Body of pancreas (tissue), 4 donors: ENCODE data around the gene CCDC91. TPM values are rescaled to one million over a fixed set of nuclear protein-coding genes. Genes with fewer than 3 reads are reported as not detected.

Experiments
- ATAC-seq: fragments of 150-250 bp; one replicate; pipeline ENCODE4 v1.9.1; 2016
- DNase-seq, 4 donors: peaks; one replicate each; pipeline ENCODE4 v3.0.0-alpha.2; 2019
- H3K27ac ChIP-seq, 4 donors: fragments of 200-600 bp; sonication (generic); 1 replicate in 3 of 4; 2 replicates in 1 of 4; pipeline versions ENCODE4 v1.5.1 to v1.6.1; 2016 to 2019; ENCODE audit warnings: mild to moderate bottlenecking in 1 of 4, mixed read lengths in 1 of 4, moderate library complexity in 1 of 4
- H3K27me3 ChIP-seq, 2 donors: fragments of 200-600 bp; sonication (generic); one replicate each; pipeline ENCODE4 v1.6.0; 2016; ENCODE audit warnings: mild to moderate bottlenecking in 1 of 2
- H3K36me3 ChIP-seq, 2 donors: fragments of 200-600 bp; sonication (generic); replicated peaks in 1 of 2; 2 replicates each; pipeline ENCODE4 v1.5.1; 2016; ENCODE audit warnings: low read depth in 2 of 2; ENCODE audit not compliant: insufficient read depth in 1 of 2
- H3K4me1 ChIP-seq: fragments of 200-600 bp; sonication (generic); one replicate; pipeline ENCODE4 v1.6.0; 2016
- H3K4me3 ChIP-seq, 2 donors: fragments of 200-600 bp; sonication (generic); 1 replicate in 1 of 2; 2 replicates in 1 of 2; pipeline ENCODE4 v1.5.1; 2016 to 2019
- H3K9me3 ChIP-seq, 3 donors: fragments of 200-600 bp; sonication (generic); 1 replicate in 2 of 3; 2 replicates in 1 of 3; pipeline ENCODE4 v1.5.1; 2016
- POLR2A ChIP-seq, 3 donors: fragments of 450-650 bp; IDR thresholded peaks; one replicate each; pipeline ENCODE4 v1.6.1; 2016; ENCODE audit warnings: antibody characterized with exemption in 3 of 3, mild to moderate bottlenecking in 2 of 3
- WGBS, 2 donors: methylation state at CpG; one replicate each; pipeline ENCODE4 v1.1.5; 2017; 5-methylcytosine and 5-hydroxymethylcytosine counted together
- intact Hi-C: fragments of 100-400 bp; cut with DNase I; formaldehyde crosslinking; loops from one replicate; pipeline ENCODE4 v1.15.1; 2023
- total RNA-seq, 2 donors: library from RNA; depleted of rRNA; stranded (reverse); fragments of >200 nt; gene quantifications; one replicate each; pipeline ENCODE4 v1.1.0, GENCODE V29; 2016
- TF ChIP-seq, protein P1 (sequence below), 7 experiments: fragments of 450-650 bp in 4 of 7; fragments of 200-600 bp in 3 of 7; sonication (generic) in 3 of 7; IDR thresholded peaks; one replicate each; pipeline ENCODE4 v1.5.1; 2016 to 2019; ENCODE audit warnings: antibody characterized with exemption in 7 of 7

CCDC91 gene
- total RNA-seq, 2 donors from 2014 or later: 31.9 to 35.6 TPM

DNA sequence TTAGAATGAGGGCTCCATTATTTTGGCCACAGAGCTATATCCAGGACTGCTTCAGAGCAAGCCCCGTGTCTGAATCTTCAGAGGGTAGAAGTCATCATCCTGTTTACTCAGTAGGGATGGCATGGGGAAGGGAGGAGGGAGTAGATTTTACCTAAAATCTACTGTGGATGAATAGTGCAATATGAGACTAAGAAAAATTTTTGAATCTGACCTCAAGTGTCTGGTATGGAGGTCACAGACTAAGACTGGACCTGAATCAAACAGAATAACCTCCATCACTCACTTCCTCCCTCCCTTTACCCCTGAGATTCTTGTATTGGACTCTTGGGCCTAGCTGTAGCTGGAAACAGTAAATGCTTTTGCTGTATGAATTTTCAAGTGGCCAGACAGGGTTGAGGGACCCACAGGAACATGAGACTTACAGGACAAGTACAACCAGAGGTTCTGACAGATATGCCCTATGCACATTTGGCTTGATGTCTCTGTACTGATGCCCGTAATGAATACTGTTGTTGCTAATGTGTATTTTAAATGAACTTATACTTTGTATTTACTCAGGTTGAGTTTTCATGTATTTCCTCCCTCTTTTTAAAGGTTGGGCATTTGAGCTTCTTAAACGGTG lies 78.5 kb downstream of the CCDC91 start:
- H3K4me1 ChIP-seq: peaks cover 13% of the 10 kb centered on the region
- H3K36me3 ChIP-seq: no peaks in the 10 kb centered on the region
- no peaks in the 10 kb centered on the region for H3K9me3 ChIP-seq
- H3K27me3 ChIP-seq: no peaks in the 10 kb centered on the region
- TF ChIP-seq, protein P1, sequence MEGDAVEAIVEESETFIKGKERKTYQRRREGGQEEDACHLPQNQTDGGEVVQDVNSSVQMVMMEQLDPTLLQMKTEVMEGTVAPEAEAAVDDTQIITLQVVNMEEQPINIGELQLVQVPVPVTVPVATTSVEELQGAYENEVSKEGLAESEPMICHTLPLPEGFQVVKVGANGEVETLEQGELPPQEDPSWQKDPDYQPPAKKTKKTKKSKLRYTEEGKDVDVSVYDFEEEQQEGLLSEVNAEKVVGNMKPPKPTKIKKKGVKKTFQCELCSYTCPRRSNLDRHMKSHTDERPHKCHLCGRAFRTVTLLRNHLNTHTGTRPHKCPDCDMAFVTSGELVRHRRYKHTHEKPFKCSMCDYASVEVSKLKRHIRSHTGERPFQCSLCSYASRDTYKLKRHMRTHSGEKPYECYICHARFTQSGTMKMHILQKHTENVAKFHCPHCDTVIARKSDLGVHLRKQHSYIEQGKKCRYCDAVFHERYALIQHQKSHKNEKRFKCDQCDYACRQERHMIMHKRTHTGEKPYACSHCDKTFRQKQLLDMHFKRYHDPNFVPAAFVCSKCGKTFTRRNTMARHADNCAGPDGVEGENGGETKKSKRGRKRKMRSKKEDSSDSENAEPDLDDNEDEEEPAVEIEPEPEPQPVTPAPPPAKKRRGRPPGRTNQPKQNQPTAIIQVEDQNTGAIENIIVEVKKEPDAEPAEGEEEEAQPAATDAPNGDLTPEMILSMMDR (IDR thresholded peaks at IDR 0.05): no peak
- no peak overlapping the region for H3K27ac ChIP-seq
- ATAC-seq (no peak), DNase-seq (no peak)
- intact Hi-C loops: no loop called here
- WGBS, 2 donors: 98% methylated on average over 3 of the region's 3 CpGs
- no peak overlapping the region for H3K4me3 ChIP-seq

DNA sequence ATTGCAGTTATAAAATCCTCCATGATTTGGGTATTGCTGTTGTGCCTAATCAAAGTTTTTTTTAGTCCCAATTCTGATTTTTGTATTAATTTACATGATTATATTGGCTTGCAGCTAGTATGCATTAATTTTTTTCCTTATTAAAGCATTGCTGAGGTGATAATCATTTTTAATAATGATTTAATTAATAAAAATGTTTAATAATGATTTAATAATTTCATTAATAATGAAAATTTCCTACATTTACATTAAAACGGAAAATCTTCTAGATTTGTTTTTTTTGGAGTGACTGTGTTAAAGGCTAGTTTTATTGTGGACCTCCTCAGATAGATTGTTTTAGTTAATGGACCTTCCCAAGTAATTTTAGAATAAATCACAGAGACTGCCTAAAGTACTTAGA lies 79.6 kb downstream of the CCDC91 start:
- DNase-seq: no peak
- Histone ChIP-seq H3K4me3 (no peak overlapping the region), H3K36me3 (no peaks in the 10 kb centered on the region), H3K27me3 (no peaks in the 10 kb centered on the region), H3K4me1 (peaks cover 10% of the 10 kb centered on the region), H3K9me3 (no peaks in the 10 kb centered on the region), H3K27ac (no peak overlapping the region)
- 92 to 93% methylated on average over 1 of the region's 1 CpG for WGBS, 2 donors
- intact Hi-C loops: no loop called here
- TF ChIP-seq POLR2A (IDR thresholded peaks at IDR 0.05): no peak
- TF ChIP-seq, protein P1 (IDR thresholded peaks at IDR 0.05): no peak
- ATAC-seq: no peak

DNA sequence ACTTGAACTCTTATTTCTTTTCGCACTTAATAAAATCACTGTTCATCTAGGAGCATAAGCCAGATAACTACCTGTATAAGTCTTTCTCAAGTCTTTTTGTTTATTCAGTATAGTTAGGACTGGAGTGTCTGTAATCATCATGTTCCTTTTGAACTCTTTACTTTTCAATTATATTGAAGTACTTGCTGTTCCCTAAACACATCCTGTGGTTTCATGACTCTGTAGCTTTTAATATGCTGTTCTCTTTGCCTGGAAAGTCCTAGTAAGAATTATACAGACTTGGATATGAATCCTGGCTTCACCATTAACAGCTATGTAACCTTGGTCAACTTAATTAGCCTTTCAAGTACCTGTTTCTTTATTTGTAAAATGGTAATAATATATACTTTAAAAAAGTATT lies 88.2 kb downstream of the CCDC91 start:
- TF ChIP-seq, protein P1 (IDR thresholded peaks at IDR 0.05): no peak
- no peak for TF ChIP-seq POLR2A (IDR thresholded peaks at IDR 0.05)
- intact Hi-C loops: no loop called here
- DNase-seq (no peak), ATAC-seq (no peak)
- Histone ChIP-seq H3K4me1 (no peaks in the 10 kb centered on the region), H3K9me3 (no peaks in the 10 kb centered on the region), H3K27ac (no peak overlapping the region), H3K4me3 (no peak overlapping the region), H3K36me3 (no peaks in the 10 kb centered on the region), H3K27me3 (no peaks in the 10 kb centered on the region)
- WGBS, 2 donors: 93 to 100% methylated on average over 1 of the region's 1 CpG

DNA sequence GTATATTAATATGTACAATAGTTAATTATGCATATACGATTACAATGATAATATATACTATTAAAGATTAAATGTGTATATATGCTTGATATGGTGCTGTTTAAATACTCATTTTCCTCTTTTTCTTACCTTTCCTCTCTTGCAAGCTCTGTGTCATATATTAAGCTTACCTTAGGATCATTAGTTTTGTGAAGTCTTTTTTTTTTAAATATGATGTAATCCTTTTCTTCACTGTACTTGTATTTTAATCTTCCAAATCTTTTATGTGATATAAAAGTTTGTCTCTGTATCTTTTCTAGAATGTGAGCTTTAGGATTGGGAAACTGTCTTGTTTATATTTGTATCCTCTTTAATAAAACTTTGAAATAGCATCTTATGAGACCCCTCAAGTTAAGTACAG lies 88.7 kb downstream of the CCDC91 start:
- Histone ChIP-seq H3K27ac (no peak overlapping the region), H3K4me1 (no peaks in the 10 kb centered on the region), H3K36me3 (no peaks in the 10 kb centered on the region), H3K9me3 (no peaks in the 10 kb centered on the region), H3K4me3 (no peak overlapping the region), H3K27me3 (no peaks in the 10 kb centered on the region)
- intact Hi-C loops: no loop called here
- ATAC-seq (no peak), DNase-seq (no peak)
- TF ChIP-seq POLR2A (IDR thresholded peaks at IDR 0.05): no peak
- TF ChIP-seq, protein P1 (IDR thresholded peaks at IDR 0.05): no peak
- WGBS, 2 donors: 97 to 100% methylated on average over 1 of the region's 1 CpG

DNA sequence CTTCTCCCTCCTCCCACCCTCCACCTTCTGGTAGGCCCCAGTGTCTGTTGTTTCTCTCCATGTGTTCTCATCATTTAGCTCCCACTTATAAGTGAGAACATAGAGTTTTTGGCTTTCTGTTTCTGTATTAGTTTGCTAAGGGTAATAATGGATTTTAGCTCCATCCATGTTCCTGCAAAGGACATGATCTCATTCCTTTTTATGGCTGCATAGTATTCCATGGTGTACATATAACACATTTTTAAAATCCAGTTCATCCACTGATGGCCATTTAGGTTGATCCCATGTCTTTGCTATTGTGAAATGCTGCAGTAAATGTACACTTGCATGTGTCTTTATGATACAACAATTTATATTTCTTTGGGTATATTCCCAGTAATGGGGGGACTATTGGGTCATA lies 96.1 kb downstream of the CCDC91 start:
- Histone ChIP-seq H3K27me3 (no peaks in the 10 kb centered on the region), H3K9me3 (peaks cover 0 to 7% (median 0%) of the 10 kb centered on the region in 3 donors), H3K27ac (no peak overlapping the region), H3K36me3 (no peaks in the 10 kb centered on the region), H3K4me1 (no peaks in the 10 kb centered on the region), H3K4me3 (no peak overlapping the region)
- intact Hi-C loops: no loop called here
- DNase-seq (no peak), ATAC-seq (no peak)
- TF ChIP-seq, protein P1 (IDR thresholded peaks at IDR 0.05): no peak
- no peak for TF ChIP-seq POLR2A (IDR thresholded peaks at IDR 0.05)
